IMR-90 (cell line): Measurements from ENCODE around the gene FNDC11. TPM values are rescaled to one million over a fixed set of nuclear protein-coding genes. Genes with fewer than 3 reads are reported as not detected.

Experiments
- ATAC-seq: fragments of 200-7000 bp; cut with Tn5 transposase; 2 replicates; pipeline ENCODE4 v1.9.1; 2020; ENCODE audit warnings: low read depth, mild to moderate bottlenecking, moderate library complexity
- BruUV-seq: library from RNA; stranded (reverse); fragments of 400-500 nt; replicated peaks from 2 replicates; lab custom pipeline; 2021; lab: Mats Ljungman, UMichigan
- CTCF ChIA-PET: fragments of 300-600 bp; formaldehyde crosslinking; extraction: SDS; loops from one replicate; lab custom pipeline; 2021; ENCODE audit warnings: antibody characterized with exemption; lab: Yijun Ruan, JAX
- POLR2A ChIA-PET: fragments of 300-600 bp; sonication (Branson Sonifier 250); formaldehyde crosslinking; loops from one replicate; lab custom pipeline; 2022; ENCODE audit warnings: antibody characterized with exemption; ENCODE audit not compliant: unreplicated experiment; lab: Charles Lee
- DNase-seq: peaks from one replicate; pipeline ENCODE4 v3.0.0; 2013
- H2AFZ ChIP-seq: replicated peaks from 2 replicates; pipeline ENCODE3; 2013; ENCODE audit warnings: low read length, mild to moderate bottlenecking; ENCODE audit not compliant: poor library complexity
- H2AK5ac ChIP-seq: 2 replicates; pipeline ENCODE4 v1.6.1; 2013; ENCODE audit warnings: low read depth, low read length, inconsistent platforms
- H2AK9ac ChIP-seq: replicated peaks from 2 replicates; pipeline ENCODE3; 2013; ENCODE audit warnings: mild to moderate bottlenecking, low read depth, low read length, moderate library complexity; ENCODE audit not compliant: poor library complexity
- H2BK120ac ChIP-seq: 2 replicates; pipeline ENCODE4 v1.6.1; 2013; ENCODE audit warnings: low read depth, low read length, inconsistent platforms
- H2BK15ac ChIP-seq: 3 replicates; pipeline ENCODE4 v1.6.1; 2013; ENCODE audit warnings: low read depth, low read length, inconsistent platforms
- H2BK20ac ChIP-seq: 2 replicates; pipeline ENCODE4 v1.6.1; 2013; ENCODE audit warnings: low read depth, mild to moderate bottlenecking, inconsistent platforms, low read length, moderate library complexity
- H2BK5ac ChIP-seq: 2 replicates; pipeline ENCODE4 v1.6.1; 2013; ENCODE audit warnings: mild to moderate bottlenecking, low read depth, low read length, inconsistent platforms; ENCODE audit not compliant: poor library complexity, severe bottlenecking
- H3K14ac ChIP-seq: replicated peaks from 2 replicates; pipeline ENCODE4 v1.6.1; 2013; ENCODE audit warnings: low read depth, low read length, inconsistent platforms
- H3K18ac ChIP-seq: 2 replicates; pipeline ENCODE4 v1.6.1; 2013; ENCODE audit warnings: low read depth, low read length, control low read depth
- H3K23ac ChIP-seq: 2 replicates; pipeline ENCODE4 v1.6.1; 2013; ENCODE audit warnings: low read depth, low read length, inconsistent platforms
- H3K27ac ChIP-seq: 2 replicates; pipeline ENCODE4 v1.5.1; 2013; ENCODE audit warnings: mild to moderate bottlenecking, control low read depth, low read length; ENCODE audit not compliant: insufficient read depth
- H3K27me3 ChIP-seq: 2 replicates; pipeline ENCODE4 v1.6.1; 2013; ENCODE audit warnings: low read length; ENCODE audit not compliant: control insufficient read depth, insufficient read depth
- H3K36me3 ChIP-seq: 2 replicates; pipeline ENCODE4 v1.6.1; 2013; ENCODE audit warnings: low read length, mixed read lengths; ENCODE audit not compliant: control insufficient read depth, insufficient read depth
- H3K4ac ChIP-seq: 2 replicates; pipeline ENCODE4 v1.6.1; 2013; ENCODE audit warnings: low read depth, low read length, inconsistent platforms
- H3K4me1 ChIP-seq: 2 replicates; pipeline ENCODE4 v1.6.1; 2013; ENCODE audit warnings: low read length, mixed read lengths; ENCODE audit not compliant: control insufficient read depth, insufficient read depth
- H3K4me2 ChIP-seq: 2 replicates; pipeline ENCODE4 v1.6.1; 2013; ENCODE audit warnings: low read depth, mild to moderate bottlenecking, control low read depth, low read length, moderate library complexity
- H3K4me3 ChIP-seq: 2 replicates; pipeline ENCODE4 v1.5.1; 2013; ENCODE audit warnings: low read depth, mild to moderate bottlenecking, control low read depth, low read length, moderate library complexity; ENCODE audit not compliant: insufficient read depth
- H3K56ac ChIP-seq: 2 replicates; pipeline ENCODE4 v1.6.1; 2013; ENCODE audit warnings: low read length, inconsistent platforms; ENCODE audit not compliant: insufficient read depth; ENCODE audit errors: extremely low read depth
- H3K79me1 ChIP-seq, 2 experiments: 2 replicates each; pipeline ENCODE4 v1.6.1; 2013; ENCODE audit warnings: low read length in 2 of 2, inconsistent platforms in 1 of 2, low read depth in 1 of 2
- H3K9ac ChIP-seq: 2 replicates; pipeline ENCODE4 v1.6.1; 2013; ENCODE audit warnings: low read depth, low read length, control low read depth
- H3K9me1 ChIP-seq: 2 replicates; pipeline ENCODE4 v1.6.1; 2013; ENCODE audit warnings: low read length, inconsistent platforms; ENCODE audit not compliant: insufficient read depth
- H3K9me3 ChIP-seq: 2 replicates; pipeline ENCODE4 v1.6.1; 2013; ENCODE audit warnings: low read length; ENCODE audit not compliant: control insufficient read depth, insufficient read depth
- H4K20me1 ChIP-seq: 2 replicates; pipeline ENCODE4 v1.6.1; 2013; ENCODE audit warnings: low read length, inconsistent platforms; ENCODE audit not compliant: insufficient read depth
- H4K5ac ChIP-seq: 2 replicates; pipeline ENCODE4 v1.6.1; 2013; ENCODE audit warnings: mild to moderate bottlenecking, low read depth, low read length, control low read depth
- H4K8ac ChIP-seq, 2 experiments: 2 replicates each; pipeline ENCODE4 v1.6.1; 2013; ENCODE audit warnings: low read depth in 2 of 2, low read length in 2 of 2, control low read depth in 1 of 2, inconsistent platforms in 1 of 2
- H4K91ac ChIP-seq: 2 replicates; pipeline ENCODE4 v1.6.1; 2013; ENCODE audit warnings: low read depth, low read length, inconsistent platforms; ENCODE audit not compliant: insufficient read depth
- MAZ ChIP-seq: IDR thresholded peaks from 2 replicates; pipeline ENCODE4 v1.6.1; 2012; ENCODE audit warnings: low read depth, mild to moderate bottlenecking, low read length, improper control_type of control experiment, moderate library complexity, borderline replicate concordance
- RAD21 ChIP-seq: IDR thresholded peaks from 2 replicates; pipeline ENCODE4 v1.6.1; 2012; ENCODE audit warnings: low read length, improper control_type of control experiment
- USF2 ChIP-seq: fragments of 150-350 bp; IDR thresholded peaks from 2 replicates; pipeline ENCODE4 v1.6.1; 2017; ENCODE audit warnings: mild to moderate bottlenecking, antibody characterized with exemption, low read length, low read depth
- WGBS, 2 experiments: methylation state at CpG; one replicate each; pipeline versions ENCODE4 v1.1.5 to v1.1.7; 2013; ENCODE audit warnings: missing lambda C conversion rate in 2 of 2; ENCODE audit not compliant: insufficient read length in 1 of 2; ENCODE audit errors: extremely low coverage in 2 of 2; 5-methylcytosine and 5-hydroxymethylcytosine counted together
- dilution Hi-C: fragments of 300-500 bp; cut with HindIII; formaldehyde crosslinking; loops from one replicate; pipeline ENCODE4 v1.14.3; 2018; ENCODE audit warnings: low sequenced_read_pairs; ENCODE audit not compliant: unreplicated experiment
- in situ Hi-C: fragments of 300-500 bp; cut with MboI; formaldehyde crosslinking; loops from 3 replicates; pipeline ENCODE4 v1.14.3; 2019; ENCODE audit warnings: low sequenced_read_pairs, inconsistent platforms, mixed read lengths
- intact Hi-C: fragments of 100-400 bp; cut with micrococcal nuclease; formaldehyde crosslinking; loops from 2 replicates; pipeline ENCODE4 v1.10.0; 2022
- polyA plus RNA-seq, 3 experiments: library from polyadenylated mRNA; depleted of rRNA; stranded (reverse); fragments of >200 nt; gene quantifications; 2 replicates each; pipeline ENCODE4 v1.2.3, GENCODE V29; 2012; ENCODE audit warnings: low replicate concordance in 1 of 3
- total RNA-seq: library from RNA; depleted of rRNA; stranded (reverse); fragments of >200 nt; gene quantifications from 2 replicates; pipeline ENCODE4 v1.2.3, GENCODE V29; 2012
- TF ChIP-seq, protein P1 (sequence below): conservative IDR thresholded peaks from 2 replicates; pipeline ENCODE4 v1.5.1; 2012; ENCODE audit warnings: mild to moderate bottlenecking, low read depth, low read length, improper control_type of control experiment

The FNDC11 gene
- total and polyA plus RNA-seq, 2 of the 4 experiments (the other 2 are of a cell fraction): 0.36 to 1.0 TPM

- Histone ChIP-seq H3K23ac (peak overlapping the region; percentile 82), H2AK5ac (peak overlapping the region; percentile 58; the same call in 1 of the 2 replicates), H3K4me1 (peaks cover 13% of the 10 kb centered on the region), H3K4me2 (peak overlapping the region; percentile 77), H4K8ac (no peak overlapping the region), H3K9me1 (peaks cover 11% of the 10 kb centered on the region; the same call in 1 of the 2 replicates), H3K9ac (peak overlapping the region; percentile 24; the same call in 1 of the 2 replicates), H3K27me3 (no peaks in the 10 kb centered on the region), H3K36me3 (peaks cover 23% of the 10 kb centered on the region), H3K56ac (no peak overlapping the region), H3K27ac (no peak overlapping the region), H2BK5ac (no peak overlapping the region), H2BK120ac (no peak overlapping the region), H3K79me1 (peaks cover 19 to 38% of the 10 kb centered on the region in 2 experiments), H3K4ac (no peak overlapping the region), H3K9me3 (no peaks in the 10 kb centered on the region), H2AK9ac (peak overlapping the region; percentile 52), H2BK15ac (no peak overlapping the region), H3K14ac (no peak overlapping the region; the same call in 1 of the 2 replicates), H3K18ac (no peak overlapping the region), H2AFZ (peak overlapping the region; percentile 33), H4K91ac (no peak overlapping the region), H3K4me3 (0 out of 2 replicates have a peak overlapping the region, but pooled peaks have one; percentile 10), H2BK20ac (no peak overlapping the region), H4K20me1 (peaks cover 29% of the 10 kb centered on the region), H4K5ac (no peak overlapping the region)
- dilution Hi-C loops: no loop called here
- TF ChIP-seq MAZ: no peak
- TF ChIP-seq, protein P1, sequence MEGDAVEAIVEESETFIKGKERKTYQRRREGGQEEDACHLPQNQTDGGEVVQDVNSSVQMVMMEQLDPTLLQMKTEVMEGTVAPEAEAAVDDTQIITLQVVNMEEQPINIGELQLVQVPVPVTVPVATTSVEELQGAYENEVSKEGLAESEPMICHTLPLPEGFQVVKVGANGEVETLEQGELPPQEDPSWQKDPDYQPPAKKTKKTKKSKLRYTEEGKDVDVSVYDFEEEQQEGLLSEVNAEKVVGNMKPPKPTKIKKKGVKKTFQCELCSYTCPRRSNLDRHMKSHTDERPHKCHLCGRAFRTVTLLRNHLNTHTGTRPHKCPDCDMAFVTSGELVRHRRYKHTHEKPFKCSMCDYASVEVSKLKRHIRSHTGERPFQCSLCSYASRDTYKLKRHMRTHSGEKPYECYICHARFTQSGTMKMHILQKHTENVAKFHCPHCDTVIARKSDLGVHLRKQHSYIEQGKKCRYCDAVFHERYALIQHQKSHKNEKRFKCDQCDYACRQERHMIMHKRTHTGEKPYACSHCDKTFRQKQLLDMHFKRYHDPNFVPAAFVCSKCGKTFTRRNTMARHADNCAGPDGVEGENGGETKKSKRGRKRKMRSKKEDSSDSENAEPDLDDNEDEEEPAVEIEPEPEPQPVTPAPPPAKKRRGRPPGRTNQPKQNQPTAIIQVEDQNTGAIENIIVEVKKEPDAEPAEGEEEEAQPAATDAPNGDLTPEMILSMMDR: no peak
- TF ChIP-seq RAD21: no peak
- no peak for TF ChIP-seq USF2
- in situ Hi-C loops: no loop called here
- BruUV-seq: no TSS peak
- DNase-seq: no peak
- ChIA-PET POLR2A (no interaction called here), CTCF (interaction anchor here (1.0 to 1.7 kb wide), 2 partner anchors 15 to 25 kb away, joined by 4 read pairs; partner anchors contain the start of gene PTK6)
- 83% methylated on average over 1 of the region's 13 CpGs; no CpG with 5 or more reads in 1 of the 2 experiments for WGBS, 2 experiments
- no peak for ATAC-seq
- intact Hi-C loops: no loop called here
Measured at GRCh38 chr20:63522091-63522868, 31.7 kb upstream of the FNDC11 start.
